Measurements from ENCODE around the gene KSR1. TPM values are rescaled to one million over a fixed set of nuclear protein-coding genes. Genes with fewer than 3 reads are reported as not detected.

KSR1 gene
- total RNA-seq, 2 donors from 2014 or later: 122 to 236 TPM

GRCh38 chr17:27576477-27577083 lies 120.3 kb downstream of the KSR1 start:
- Mint-ChIP-seq H3K27me3 (no peaks in the 10 kb centered on the region), H3K9me3 (no peaks in the 10 kb centered on the region), H3K36me3 (peaks cover 5% of the 10 kb centered on the region), H3K27ac (peak overlapping the region; percentile 74 to 78), H3K4me1 (ENCODE audit: low read depth in 2 of 2) (peaks cover 65 to 79% of the 10 kb centered on the region in 2 donors), H3K4me3 (no peak overlapping the region)
- ATAC-seq: no peak
- no peak for DNase-seq (ENCODE audit: low spot score)

DNA sequence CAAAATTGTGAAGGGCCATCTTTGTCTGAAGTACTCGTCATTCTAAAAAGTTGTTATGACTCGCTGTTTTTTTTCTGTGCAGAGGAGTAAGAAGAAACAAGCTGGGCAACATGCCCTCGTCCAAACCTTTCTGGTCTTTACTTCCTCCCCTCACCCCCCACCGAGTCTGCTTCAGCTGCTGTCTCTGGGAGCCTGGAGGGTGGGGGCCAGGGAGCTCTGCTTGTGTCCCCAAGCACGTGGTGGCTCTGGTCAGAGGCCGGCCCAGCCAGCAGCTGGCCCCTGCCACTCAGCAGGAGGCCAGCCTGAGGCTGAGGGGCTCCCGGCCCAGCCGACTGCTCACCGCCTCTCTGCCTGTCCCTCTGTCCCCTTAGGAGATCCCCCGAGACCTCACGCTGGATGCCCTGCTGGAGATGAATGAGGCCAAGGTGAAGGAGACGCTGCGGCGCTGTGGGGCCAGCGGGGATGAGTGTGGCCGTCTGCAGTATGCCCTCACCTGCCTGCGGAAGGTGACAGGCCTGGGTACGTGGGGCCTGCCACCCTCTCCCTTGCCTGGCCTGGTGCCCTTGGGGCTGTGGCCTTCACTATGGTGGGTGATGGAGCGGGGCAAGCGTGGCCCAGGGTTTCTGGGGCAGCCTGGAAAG lies 121.0 kb downstream of the KSR1 start:
- peak overlapping the region; percentile 78 to 85 for H3K27ac Mint-ChIP-seq
- DNase-seq (ENCODE audit: low spot score): no peak
- H3K4me3 Mint-ChIP-seq: no peak overlapping the region
- H3K27me3 Mint-ChIP-seq: no peaks in the 10 kb centered on the region
- H3K9me3 Mint-ChIP-seq: no peaks in the 10 kb centered on the region
- H3K4me1 Mint-ChIP-seq (ENCODE audit: low read depth in 2 of 2): peaks cover 66 to 78% of the 10 kb centered on the region in 2 donors
- peaks cover 5% of the 10 kb centered on the region for H3K36me3 Mint-ChIP-seq
- no peak for ATAC-seq

- ATAC-seq (no peak), DNase-seq (ENCODE audit: low spot score) (no peak)
- H3K4me3 Mint-ChIP-seq: peak overlapping the region; percentile 61
- peak overlapping the region; percentile 84 to 85 for H3K27ac Mint-ChIP-seq
- peaks cover 58 to 70% of the 10 kb centered on the region in 2 donors for H3K4me1 Mint-ChIP-seq (ENCODE audit: low read depth in 2 of 2)
- no peaks in the 10 kb centered on the region for H3K9me3 Mint-ChIP-seq
- peaks cover 5% of the 10 kb centered on the region for H3K36me3 Mint-ChIP-seq
- H3K27me3 Mint-ChIP-seq: no peaks in the 10 kb centered on the region
Measured at GRCh38 chr17:27577884-27578717, 121.9 kb downstream of the KSR1 start.

DNA sequence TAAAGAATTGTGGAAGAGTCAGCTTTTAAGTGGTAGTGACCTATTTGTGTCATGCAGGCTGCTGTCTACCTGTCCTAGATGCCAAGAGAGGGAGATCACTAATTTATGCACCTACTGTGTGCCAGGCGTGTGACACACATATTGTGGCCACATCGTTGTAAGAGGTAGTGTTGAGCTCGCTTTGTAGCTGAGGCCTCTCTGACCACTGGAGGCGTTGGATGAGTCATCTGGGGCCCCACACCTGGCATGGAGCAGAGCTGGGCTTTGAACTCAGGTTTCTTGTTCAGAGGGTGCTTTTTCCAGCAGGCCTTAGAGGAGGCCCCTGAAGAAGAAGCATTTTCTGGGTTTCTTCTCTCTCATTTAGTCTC lies 122.5 kb downstream of the KSR1 start:
- Mint-ChIP-seq H3K4me3 (peak overlapping the region; percentile 61), H3K36me3 (peaks cover 5% of the 10 kb centered on the region), H3K27ac (peak overlapping the region; percentile 84 to 85), H3K9me3 (no peaks in the 10 kb centered on the region), H3K27me3 (no peaks in the 10 kb centered on the region), H3K4me1 (ENCODE audit: low read depth in 2 of 2) (peaks cover 57 to 65% of the 10 kb centered on the region in 2 donors)
- ATAC-seq (peak; percentile 70 to 74), DNase-seq (ENCODE audit: low spot score) (no peak)

DNA sequence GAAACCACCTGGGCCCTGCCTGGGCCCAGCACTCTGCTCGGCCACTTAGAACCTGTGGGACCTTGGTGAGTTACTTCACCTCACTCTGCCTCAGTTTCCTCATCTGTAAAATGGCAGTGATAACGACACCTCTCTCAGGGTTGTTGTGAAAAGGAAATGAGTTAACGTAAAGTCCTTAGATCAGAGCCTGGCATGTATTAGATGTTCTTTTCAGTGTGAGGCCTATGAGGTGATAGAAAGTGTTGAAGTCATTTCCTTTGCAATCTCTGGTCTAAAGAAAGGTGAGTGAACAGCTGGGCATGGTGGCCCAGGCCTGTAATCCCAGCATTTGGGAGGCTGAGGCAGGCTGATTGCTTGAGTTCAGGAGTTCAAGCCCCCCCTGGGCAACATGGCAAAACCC lies 123.1 kb downstream of the KSR1 start:
- Mint-ChIP-seq H3K9me3 (no peaks in the 10 kb centered on the region), H3K4me3 (peak overlapping the region; percentile 61), H3K27me3 (no peaks in the 10 kb centered on the region), H3K27ac (peak overlapping the region; percentile 84 to 85), H3K4me1 (ENCODE audit: low read depth in 2 of 2) (peaks cover 51 to 59% of the 10 kb centered on the region in 2 donors), H3K36me3 (peaks cover 2% of the 10 kb centered on the region)
- peak in 1 of 2 donors; percentile 49 for ATAC-seq
- DNase-seq (ENCODE audit: low spot score): no peak

DNA sequence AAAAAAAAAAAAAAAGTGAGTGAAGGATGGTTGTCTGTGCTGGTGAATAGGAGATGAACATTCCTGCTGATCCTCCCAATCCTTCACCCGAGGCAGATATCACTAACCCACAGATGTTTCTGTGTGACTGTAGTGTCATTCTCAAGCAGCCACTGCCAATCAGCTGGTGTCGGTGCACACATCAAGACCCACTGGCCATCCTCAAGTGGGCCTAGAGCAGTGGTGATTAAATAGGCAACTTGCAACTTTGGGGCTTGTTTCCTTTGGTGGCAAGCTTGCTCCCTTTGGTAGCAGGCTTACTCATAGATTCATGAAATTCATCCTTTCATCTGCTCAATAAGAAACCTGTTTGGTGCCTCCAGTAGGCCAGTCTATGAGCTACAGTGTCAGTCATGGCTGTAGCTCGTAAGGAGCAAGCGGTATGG lies 123.7 kb downstream of the KSR1 start:
- Mint-ChIP-seq H3K4me1 (ENCODE audit: low read depth in 2 of 2) (peaks cover 45 to 53% of the 10 kb centered on the region in 2 donors), H3K4me3 (peak overlapping the region; percentile 31), H3K36me3 (no peaks in the 10 kb centered on the region)

DNA sequence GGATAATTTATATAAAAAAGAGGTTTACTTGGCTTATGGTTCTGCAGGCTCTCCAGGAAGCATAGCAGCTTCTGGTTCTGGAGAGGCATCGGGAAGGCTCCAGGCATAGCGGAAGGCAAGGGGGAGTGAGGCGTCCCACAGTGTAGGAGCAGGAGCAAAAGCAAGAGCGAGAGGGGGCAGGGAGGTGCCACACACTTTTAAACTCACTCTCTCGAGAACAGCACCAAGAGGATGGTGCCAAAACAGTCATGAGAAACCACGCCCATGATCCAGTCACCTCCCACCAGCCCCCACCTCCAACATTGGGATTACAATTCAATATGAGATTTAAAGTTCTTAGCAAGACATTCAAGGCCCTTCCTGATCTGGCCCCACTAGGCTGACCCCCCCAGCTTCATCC lies 124.8 kb downstream of the KSR1 start:
- Mint-ChIP-seq H3K27me3 (no peaks in the 10 kb centered on the region), H3K9me3 (no peaks in the 10 kb centered on the region), H3K4me1 (ENCODE audit: low read depth in 2 of 2) (peaks cover 37 to 42% of the 10 kb centered on the region in 2 donors), H3K27ac (peak overlapping the region; percentile 44 to 58), H3K36me3 (no peaks in the 10 kb centered on the region), H3K4me3 (no peak overlapping the region)
- ATAC-seq (no peak), DNase-seq (ENCODE audit: low spot score) (no peak)

More for the DNA sequence above, 123.7 kb downstream of the KSR1 start:
- peak overlapping the region; percentile 44 to 84 for H3K27ac Mint-ChIP-seq
- H3K9me3 Mint-ChIP-seq: no peaks in the 10 kb centered on the region
- ATAC-seq: peak; percentile 58 to 83
- H3K27me3 Mint-ChIP-seq: no peaks in the 10 kb centered on the region
- DNase-seq (ENCODE audit: low spot score): no peak

DNA sequence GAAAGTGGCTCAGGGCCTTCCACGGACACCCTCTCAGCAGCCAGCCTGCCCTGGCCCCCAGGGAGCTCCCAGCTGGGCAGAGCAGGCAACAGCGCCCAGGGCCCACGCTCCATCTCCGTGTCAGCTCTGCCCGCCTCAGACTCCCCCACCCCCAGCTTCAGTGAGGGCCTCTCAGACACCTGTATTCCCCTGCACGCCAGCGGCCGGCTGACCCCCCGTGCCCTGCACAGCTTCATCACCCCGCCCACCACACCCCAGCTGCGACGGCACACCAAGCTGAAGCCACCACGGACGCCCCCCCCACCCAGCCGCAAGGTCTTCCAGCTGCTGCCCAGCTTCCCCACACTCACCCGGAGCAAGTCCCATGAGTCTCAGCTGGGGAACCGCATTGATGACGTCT lies 126.4 kb downstream of the KSR1 start:
- Mint-ChIP-seq H3K4me3 (no peak overlapping the region), H3K9me3 (no peaks in the 10 kb centered on the region), H3K4me1 (ENCODE audit: low read depth in 2 of 2) (peaks cover 28 to 36% of the 10 kb centered on the region in 2 donors), H3K27ac (no peak overlapping the region), H3K27me3 (no peaks in the 10 kb centered on the region), H3K36me3 (no peaks in the 10 kb centered on the region)
- DNase-seq (ENCODE audit: low spot score): no peak
- no peak for ATAC-seq

DNA sequence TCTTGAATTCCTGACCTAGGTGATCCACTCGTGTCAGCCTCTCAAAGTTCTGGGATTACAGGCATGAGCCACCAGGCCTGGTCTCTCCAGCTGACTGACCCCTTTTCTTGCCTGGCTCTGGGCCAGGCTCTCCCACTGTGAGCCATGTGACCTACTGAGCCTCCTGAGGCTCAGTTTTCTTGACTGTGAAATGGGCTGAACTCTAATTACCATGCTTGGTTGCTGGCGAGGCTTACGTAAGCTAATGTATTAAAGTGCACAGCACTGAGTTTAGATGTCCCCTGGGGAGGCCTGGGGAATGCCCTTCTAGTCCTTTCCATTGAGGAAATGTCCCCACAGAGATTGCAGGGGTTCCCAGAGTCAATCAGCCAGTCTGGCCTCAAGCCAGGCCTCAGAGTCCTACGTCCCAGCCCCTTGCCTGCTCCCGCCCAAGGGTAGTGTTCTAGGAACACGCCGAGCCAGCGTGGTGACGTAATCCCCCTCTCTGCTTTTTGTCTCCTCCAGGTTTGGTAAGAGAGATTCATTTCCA lies 129.0 kb downstream of the KSR1 start:
- Mint-ChIP-seq H3K27ac (no peak overlapping the region), H3K27me3 (no peaks in the 10 kb centered on the region), H3K4me1 (ENCODE audit: low read depth in 2 of 2) (peaks cover 10 to 13% of the 10 kb centered on the region in 2 donors), H3K4me3 (no peak overlapping the region), H3K36me3 (no peaks in the 10 kb centered on the region), H3K9me3 (no peaks in the 10 kb centered on the region)
- DNase-seq (ENCODE audit: low spot score) (no peak), ATAC-seq (no peak)

- no peaks in the 10 kb centered on the region for H3K27me3 Mint-ChIP-seq
- H3K36me3 Mint-ChIP-seq: no peaks in the 10 kb centered on the region
- DNase-seq (ENCODE audit: low spot score): no peak
- no peaks in the 10 kb centered on the region for H3K9me3 Mint-ChIP-seq
- H3K27ac Mint-ChIP-seq: no peak overlapping the region
- no peak overlapping the region for H3K4me3 Mint-ChIP-seq
- ATAC-seq: no peak
- peaks cover 8 to 11% of the 10 kb centered on the region in 2 donors for H3K4me1 Mint-ChIP-seq (ENCODE audit: low read depth in 2 of 2)
Measured at GRCh38 chr17:27585792-27586191, 129.5 kb downstream of the KSR1 start.

DNA sequence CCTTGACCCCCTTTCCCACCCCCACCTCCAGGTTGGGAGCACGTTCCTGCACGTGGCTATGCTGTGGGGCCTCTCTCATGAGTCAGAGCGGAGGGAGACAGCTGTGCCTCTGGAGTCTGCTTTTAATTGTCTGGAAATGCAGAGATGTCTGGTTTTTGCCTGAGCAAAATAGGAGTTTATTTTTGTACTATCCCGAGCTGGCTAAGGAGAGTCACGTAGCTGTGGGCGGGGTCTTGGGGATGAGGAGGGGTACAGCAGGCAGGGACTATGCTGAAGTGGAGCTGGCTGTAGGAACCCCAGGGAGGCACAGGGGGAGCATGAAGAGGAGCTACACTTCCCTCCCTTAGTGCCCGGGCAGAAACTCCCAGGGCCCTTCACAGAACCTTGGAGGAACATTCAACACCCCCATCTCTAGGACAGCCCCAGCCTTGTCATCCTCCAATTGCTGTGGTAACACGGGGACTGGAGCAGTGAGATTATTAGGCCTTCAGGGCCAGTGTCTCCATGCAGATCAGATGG lies 130.0 kb downstream of the KSR1 start:
- H3K36me3 Mint-ChIP-seq: no peaks in the 10 kb centered on the region

GRCh38 chr17:27588354-27588753 lies 132.1 kb downstream of the KSR1 start:
- H3K9me3 Mint-ChIP-seq: no peaks in the 10 kb centered on the region
- ATAC-seq (no peak), DNase-seq (ENCODE audit: low spot score) (no peak)
- H3K4me3 Mint-ChIP-seq: no peak overlapping the region
- H3K36me3 Mint-ChIP-seq: no peaks in the 10 kb centered on the region
- H3K27me3 Mint-ChIP-seq: no peaks in the 10 kb centered on the region
- no peak overlapping the region for H3K27ac Mint-ChIP-seq
- no peaks in the 10 kb centered on the region for H3K4me1 Mint-ChIP-seq (ENCODE audit: low read depth in 2 of 2)

More for the DNA sequence above, 130.0 kb downstream of the KSR1 start:
- Mint-ChIP-seq H3K4me1 (ENCODE audit: low read depth in 2 of 2) (peaks cover 7 to 9% of the 10 kb centered on the region in 2 donors), H3K27me3 (no peaks in the 10 kb centered on the region), H3K9me3 (no peaks in the 10 kb centered on the region), H3K27ac (no peak overlapping the region), H3K4me3 (no peak overlapping the region)
- no peak for DNase-seq (ENCODE audit: low spot score)
- ATAC-seq: no peak

DNA sequence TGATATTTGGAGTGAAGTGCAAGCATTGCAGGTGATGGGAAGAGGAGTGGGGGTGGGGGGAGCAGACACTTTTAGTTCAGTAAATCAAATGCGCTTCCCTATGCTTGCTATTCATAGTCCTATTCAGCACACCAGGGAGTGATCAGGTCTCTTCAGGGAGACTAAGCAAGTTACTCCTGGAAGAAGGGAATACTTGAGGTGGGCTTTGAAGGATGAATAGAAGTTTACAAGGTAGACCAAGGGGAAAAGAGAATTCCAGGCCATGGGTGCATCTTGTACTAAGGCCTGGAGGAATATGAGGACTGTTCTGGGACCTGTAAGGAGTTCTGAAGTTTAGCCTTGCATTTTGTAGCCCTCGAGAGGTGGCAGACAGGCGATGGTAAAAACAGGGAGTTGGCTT lies 134.6 kb downstream of the KSR1 start:
- no peak for DNase-seq (ENCODE audit: low spot score)
- Mint-ChIP-seq H3K27ac (no peak overlapping the region), H3K9me3 (no peaks in the 10 kb centered on the region), H3K4me3 (no peak overlapping the region), H3K4me1 (ENCODE audit: low read depth in 2 of 2) (peaks cover 0 to 4% of the 10 kb centered on the region in 2 donors), H3K36me3 (no peaks in the 10 kb centered on the region), H3K27me3 (no peaks in the 10 kb centered on the region)
- ATAC-seq: no peak
